Body of pancreas (tissue), 4 donors: ENCODE measurements around the gene PTPRM.

ENCODE experiments used
- POLR2A ChIP-seq, 3 donors: fragments of 450-650 bp; IDR thresholded peaks; one replicate each; pipeline ENCODE4 v1.6.1; 2016; ENCODE audit warnings: antibody characterized with exemption in 3 of 3, mild to moderate bottlenecking in 2 of 3
- TF ChIP-seq, protein P1 (sequence below), 7 experiments: fragments of 450-650 bp in 4 of 7; fragments of 200-600 bp in 3 of 7; sonication (generic) in 3 of 7; IDR thresholded peaks; one replicate each; pipeline ENCODE4 v1.5.1; 2016 to 2019; ENCODE audit warnings: antibody characterized with exemption in 7 of 7

DNA sequence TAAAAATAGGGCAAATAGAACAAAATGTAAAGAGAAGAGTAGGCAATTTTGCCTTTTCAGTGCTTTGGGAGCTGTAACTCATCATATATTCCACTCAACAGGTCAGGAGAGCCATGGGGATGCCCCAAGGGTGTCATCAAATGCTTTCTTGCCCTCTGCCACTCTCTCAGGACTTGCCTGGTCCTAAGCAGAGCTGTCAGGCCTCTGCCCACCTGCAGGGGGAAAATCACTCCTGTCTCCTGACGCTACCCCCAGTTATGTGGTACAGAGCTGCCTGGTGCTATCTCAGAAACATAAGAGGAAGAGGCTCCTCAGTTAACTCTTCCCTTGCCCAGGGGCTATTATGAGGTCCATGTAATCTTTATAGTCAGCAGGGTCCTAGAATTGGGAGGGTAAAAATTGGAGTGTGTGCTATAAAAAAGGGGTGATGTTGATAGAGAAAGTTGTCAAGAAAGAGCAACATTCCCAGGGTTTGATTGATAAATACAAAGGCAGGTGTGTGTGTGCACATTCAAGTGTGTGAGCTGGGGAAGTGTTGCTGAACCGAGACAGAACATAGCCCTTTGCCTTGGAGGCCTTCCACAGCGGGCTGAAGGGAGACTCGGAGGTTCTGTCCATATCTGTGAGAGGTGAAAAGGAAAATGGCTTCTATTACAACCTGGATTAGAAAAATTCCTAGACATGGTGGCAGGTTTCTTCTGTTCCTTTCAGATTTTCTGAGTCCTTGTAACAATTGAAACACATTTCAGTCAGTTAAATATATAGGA is 25.4 kb downstream of the PTPRM start:
- TF ChIP-seq, protein P1, sequence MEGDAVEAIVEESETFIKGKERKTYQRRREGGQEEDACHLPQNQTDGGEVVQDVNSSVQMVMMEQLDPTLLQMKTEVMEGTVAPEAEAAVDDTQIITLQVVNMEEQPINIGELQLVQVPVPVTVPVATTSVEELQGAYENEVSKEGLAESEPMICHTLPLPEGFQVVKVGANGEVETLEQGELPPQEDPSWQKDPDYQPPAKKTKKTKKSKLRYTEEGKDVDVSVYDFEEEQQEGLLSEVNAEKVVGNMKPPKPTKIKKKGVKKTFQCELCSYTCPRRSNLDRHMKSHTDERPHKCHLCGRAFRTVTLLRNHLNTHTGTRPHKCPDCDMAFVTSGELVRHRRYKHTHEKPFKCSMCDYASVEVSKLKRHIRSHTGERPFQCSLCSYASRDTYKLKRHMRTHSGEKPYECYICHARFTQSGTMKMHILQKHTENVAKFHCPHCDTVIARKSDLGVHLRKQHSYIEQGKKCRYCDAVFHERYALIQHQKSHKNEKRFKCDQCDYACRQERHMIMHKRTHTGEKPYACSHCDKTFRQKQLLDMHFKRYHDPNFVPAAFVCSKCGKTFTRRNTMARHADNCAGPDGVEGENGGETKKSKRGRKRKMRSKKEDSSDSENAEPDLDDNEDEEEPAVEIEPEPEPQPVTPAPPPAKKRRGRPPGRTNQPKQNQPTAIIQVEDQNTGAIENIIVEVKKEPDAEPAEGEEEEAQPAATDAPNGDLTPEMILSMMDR (IDR thresholded peaks at IDR 0.05) = no peak
- TF ChIP-seq POLR2A (IDR thresholded peaks at IDR 0.05) = no peak
